Femur (tissue), 1 donor: Measurements from ENCODE around the gene TRERF1.
"Not testable (repeated sequence)": the region's sequence is repeated elsewhere in the genome, so short reads cannot be mapped to it uniquely, and the experiment has no call there.

Experiments
- DNase-seq: peaks from one replicate; pipeline ENCODE4 v3.0.0-alpha.2; 2017

Gene TRERF1, protein sequence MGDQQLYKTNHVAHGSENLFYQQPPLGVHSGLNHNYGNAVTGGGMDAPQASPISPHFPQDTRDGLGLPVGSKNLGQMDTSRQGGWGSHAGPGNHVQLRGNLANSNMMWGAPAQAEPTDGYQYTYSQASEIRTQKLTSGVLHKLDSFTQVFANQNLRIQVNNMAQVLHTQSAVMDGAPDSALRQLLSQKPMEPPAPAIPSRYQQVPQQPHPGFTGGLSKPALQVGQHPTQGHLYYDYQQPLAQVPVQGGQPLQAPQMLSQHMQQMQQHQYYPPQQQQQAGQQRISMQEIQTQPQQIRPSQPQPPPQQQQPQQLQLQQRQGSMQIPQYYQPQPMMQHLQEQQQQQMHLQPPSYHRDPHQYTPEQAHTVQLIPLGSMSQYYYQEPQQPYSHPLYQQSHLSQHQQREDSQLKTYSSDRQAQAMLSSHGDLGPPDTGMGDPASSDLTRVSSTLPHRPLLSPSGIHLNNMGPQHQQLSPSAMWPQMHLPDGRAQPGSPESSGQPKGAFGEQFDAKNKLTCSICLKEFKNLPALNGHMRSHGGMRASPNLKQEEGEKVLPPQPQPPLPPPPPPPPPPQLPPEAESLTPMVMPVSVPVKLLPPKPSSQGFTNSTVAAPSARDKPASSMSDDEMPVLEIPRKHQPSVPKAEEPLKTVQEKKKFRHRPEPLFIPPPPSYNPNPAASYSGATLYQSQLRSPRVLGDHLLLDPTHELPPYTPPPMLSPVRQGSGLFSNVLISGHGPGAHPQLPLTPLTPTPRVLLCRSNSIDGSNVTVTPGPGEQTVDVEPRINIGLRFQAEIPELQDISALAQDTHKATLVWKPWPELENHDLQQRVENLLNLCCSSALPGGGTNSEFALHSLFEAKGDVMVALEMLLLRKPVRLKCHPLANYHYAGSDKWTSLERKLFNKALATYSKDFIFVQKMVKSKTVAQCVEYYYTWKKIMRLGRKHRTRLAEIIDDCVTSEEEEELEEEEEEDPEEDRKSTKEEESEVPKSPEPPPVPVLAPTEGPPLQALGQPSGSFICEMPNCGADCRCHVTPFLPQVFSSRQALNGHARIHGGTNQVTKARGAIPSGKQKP (N-terminal part only)

DNA sequence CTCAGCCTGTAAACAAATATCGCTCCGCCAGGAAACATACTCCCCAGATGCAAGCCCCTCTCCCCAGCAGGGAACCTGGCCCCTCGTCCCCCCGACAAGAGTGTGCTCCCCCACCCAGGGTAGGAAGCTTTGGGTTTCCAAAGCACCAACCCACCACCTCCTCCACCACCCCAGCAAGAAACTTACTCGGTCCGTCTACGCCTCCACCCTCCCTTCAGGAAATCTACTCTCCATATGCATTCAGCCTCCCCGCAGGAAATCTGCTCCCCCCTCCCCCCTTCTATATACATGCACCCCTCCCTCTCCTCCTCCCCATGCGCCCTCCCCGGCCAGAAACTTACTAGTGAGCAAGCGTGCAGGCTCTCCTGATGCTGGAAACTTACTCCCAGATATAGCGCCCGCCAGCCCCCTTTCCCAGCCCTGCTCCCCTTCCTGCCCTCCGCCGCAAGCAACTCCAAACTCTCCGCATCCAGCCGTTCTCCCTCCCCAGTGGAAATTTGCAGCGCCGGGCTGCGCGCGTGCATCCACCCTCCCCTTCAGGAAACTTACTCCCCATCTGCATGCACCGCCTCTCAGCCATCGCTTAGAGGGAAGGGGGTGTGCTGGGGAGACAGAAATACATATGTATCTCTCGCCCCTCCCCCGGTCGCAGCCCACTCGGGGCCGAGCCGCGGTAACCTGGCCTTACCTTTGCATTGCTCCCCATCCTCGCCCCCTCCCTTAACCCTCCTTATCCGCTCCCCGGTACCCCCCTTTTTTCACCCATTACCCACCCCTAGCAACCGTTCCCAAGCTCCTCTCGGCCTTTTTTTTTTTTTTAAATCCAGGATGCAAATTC, at the start of gene TRERF1:
Gene TRERF1, minus strand, starts transcription at position 594 of the 838 bp plus-strand sequence. CDS start 182,336 bp downstream, outside the sequence.
- peak; percentile 88 for DNase-seq

GRCh38 chr6:42498473-42499128, 46.9 kb upstream of the TRERF1 start:
- DNase-seq, result no peak

DNA sequence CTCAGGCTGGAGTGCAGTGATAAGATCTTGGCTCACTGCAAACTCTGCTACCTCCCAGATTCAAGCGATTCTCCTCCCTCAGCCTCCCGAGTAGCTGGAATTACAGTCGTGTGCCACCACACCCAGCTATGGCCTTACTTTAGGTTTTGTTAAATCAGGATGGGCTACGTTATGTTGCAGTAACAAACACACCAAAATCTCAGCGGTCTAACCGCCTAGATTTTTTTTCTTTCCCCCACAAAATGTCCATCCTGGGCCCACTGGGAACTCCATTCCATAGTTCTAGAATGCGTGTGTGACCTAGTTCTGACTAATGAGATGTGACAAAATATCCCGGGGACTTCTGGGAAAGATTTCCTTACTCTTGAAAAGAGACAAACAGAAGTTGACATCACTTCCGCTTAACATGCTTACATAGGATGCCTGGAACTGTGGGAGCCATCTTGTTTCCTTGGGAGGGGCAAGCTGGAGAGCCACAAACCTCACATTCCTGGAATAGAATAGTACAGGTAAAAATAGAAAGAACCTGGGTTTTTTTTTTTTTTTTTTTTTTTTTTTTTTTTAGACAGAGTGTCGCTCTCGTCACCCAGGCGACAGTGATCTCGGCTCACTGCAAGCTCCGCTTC, 42.3 kb upstream of the TRERF1 start:
- DNase-seq, result no peak

GRCh38 chr6:42488129-42488528, 36.4 kb upstream of the TRERF1 start:
- DNase-seq, result no peak

DNA sequence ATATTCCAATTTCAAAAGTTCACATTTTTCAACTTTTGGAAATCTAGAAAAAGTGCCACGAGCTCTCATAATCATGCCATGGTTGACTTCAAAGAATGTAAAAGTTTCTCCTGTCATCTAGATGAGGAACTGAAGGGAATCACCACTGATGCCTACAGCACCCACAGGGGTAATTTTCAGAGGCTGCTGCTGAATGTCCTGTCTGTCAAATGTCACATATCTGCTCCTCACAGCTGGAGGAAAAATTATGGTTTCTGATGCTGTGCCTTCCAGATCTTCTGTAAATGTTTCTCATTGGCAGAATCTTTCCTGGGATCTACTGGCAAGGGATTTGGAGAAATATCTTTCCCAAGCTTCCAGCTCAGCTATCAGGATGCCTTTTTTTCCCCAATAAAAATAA, 32.5 kb upstream of the TRERF1 start:
- no peak for DNase-seq

- DNase-seq, result no peak
These were observed 30.4 kb upstream of the TRERF1 start for GRCh38 chr6:42482174-42482573.

GRCh38 chr6:42471714-42472113, 20.0 kb upstream of the TRERF1 start:
- DNase-seq, result no peak

DNA sequence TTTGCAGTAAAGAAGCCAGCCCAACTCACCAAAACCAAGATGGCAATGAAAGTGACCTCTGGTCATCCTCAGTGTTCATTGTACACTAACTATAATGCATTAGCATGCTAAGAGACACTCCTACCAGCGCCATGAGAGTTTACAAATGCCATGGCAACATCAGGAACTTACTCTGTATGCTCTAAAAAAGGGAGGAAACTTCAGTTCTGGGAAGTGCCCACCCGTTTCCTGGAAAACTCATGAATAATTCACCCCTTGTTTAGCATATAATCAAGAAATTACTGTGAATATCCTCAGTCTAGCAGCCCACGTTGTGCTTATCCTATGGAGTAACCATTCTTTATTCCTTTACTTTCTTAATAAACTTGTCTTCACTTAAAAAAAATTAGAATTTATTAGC, 19.4 kb upstream of the TRERF1 start:
- DNase-seq, result no peak

DNA sequence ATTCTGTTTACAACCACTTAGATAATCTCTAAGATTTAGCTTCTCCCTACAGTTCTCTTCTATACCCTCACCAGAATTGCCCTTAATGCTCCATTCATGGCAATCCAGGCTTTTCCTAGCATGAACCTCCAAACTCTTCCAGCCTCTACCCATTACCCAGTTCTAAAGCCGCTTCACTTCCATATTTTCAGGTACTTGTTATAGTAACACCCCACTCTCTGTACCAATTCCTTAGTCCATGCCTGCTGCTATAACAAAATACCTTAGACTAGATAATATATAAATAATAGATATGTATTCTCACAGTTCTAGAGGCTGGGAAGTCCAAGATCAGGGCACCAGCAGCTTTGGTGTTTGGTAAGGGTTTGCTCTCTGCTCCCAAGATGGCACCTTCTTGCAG, 16.5 kb upstream of the TRERF1 start:
- no peak for DNase-seq

DNA sequence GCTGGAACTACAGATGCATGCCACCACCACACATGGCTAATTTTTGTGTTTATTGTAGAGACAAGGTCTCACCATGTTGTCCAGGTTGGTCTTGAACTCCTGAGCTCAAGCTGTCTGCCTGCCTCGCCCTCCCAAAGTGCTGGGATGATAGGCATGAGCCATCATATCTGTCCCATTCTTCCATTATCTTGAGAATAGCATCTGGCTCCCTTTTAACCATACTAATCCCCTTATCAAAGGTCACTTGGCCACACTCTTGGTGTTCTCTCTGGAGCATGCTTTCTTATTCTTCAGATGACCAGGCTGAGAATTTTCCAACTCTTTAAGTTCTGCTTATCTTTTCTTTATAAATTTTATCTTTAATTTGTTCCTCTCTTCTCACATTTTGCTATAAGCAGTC, 15.9 kb upstream of the TRERF1 start:
- no peak for DNase-seq

GRCh38 chr6:42466470-42466869, 14.7 kb upstream of the TRERF1 start:
- not testable (repeated sequence) for DNase-seq

GRCh38 chr6:42462474-42462972, 10.8 kb upstream of the TRERF1 start:
- no peak for DNase-seq

DNA sequence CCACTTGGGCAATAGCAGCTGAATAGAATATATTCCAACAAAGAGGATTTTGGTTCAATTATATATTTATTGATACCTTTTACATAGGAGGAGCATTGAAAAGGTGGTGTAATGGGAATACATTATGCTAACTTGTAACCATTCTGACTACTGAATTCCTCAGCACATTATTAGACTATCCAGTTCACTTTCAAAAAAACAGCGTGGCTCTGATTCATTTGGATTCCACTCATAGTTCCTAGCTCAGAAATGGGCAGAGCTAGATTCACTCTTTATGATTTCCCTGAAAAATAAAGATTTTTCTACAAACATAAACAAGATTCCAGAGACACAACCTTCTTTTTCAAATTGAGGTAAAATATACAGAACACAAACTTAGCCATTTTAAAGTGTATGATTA, 9.2 kb upstream of the TRERF1 start:
- DNase-seq, result no peak

- DNase-seq, result no peak
These were observed 8.2 kb upstream of the TRERF1 start for GRCh38 chr6:42459888-42460287.

- peak; percentile 53 for DNase-seq
These were observed 2.7 kb upstream of the TRERF1 start for GRCh38 chr6:42454428-42454791.

DNA sequence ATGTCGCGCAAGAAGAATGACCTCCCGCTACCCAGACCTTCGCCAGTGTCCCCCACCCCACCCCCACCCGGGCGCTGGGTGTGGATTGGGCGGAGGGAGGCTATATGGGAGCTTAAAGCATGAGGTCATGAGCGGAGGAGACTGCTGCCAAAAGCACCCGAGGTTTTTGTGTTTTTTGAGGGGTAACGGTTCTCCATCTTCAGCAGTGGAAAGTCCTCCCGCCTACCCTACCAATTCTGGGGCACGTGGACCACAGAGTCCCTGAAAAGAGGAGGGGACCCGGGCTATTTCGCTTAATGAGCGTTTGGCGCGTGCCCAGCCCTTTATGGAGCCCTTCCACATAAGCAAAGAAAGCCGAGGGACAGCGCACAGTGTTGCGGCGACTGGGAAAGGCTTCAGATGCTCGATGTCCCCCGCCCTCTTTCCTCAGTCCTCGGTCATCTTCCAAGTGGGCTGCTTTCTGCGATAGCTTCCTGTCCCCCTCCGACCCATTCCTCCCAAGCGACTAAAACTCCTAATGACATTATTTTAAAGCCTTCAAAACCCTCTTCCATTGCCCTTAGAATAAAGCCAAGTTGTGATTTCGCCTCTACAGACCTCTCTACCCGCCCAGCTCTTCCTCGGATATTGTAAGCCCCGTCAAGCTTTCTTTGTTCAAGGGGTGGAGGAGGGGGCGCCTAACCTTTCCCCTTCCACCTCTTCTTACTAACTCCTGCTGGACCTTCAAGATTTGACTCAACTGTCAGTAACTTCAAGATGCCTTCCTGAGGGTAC, 2.1 kb upstream of the TRERF1 start:
- DNase-seq, result peak; percentile 79

- peak; percentile 96 for DNase-seq
These were observed 1.4 kb upstream of the TRERF1 start for GRCh38 chr6:42453031-42453653.

DNA sequence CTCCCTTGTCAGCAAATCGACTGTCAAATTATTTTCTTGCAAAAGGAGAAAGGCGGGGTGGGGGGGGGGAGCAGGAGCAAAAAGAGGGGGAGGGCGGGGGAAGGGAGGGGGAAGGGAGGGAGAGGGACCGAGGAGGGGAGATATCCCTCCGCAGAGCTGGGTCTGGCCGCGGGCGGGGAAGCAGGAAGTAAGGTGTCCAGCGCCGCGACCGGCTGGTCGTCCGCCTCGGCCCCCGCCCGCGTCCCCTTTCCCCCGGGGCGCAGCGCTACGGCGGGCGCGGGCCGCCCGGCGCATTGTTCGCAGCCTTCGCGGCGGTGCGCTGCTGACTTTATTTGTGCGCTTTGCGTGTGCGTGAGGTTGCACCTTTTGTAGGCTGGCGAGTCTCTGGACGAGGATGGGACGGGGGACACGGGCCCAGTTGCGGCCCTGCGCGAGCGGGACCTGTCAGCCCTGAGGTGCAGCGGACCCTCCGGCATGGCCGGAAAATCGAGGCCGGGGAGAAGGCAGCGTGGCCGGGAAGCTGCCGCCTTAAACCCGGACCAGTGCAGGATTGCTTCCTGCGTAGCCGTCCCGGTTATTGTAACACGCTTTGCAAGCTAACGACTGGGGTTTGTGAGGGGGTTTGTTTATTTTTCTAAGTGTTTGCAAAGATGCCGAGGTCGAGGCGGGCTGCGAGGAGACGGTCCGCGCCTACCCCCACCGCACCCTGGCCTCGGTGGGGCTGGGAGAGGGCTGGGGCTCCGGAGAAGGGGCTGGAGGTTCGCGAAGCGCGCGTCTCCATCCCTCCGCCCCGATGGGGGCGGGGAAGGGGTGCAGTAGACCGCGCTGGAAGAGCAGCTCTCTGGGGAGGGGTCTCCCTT, 675 bp upstream of the TRERF1 start:
- peak; percentile 88 for DNase-seq
